ENCODE data around the gene ASAP3.

GRCh38 chr1:23434260-23434775 is 49.7 kb downstream of the ASAP3 start:
- TF ChIP-seq FOS (IDR thresholded peaks at IDR 0.05; ENCODE audit: low read depth, low read length) = no peak
- no peak for TF ChIP-seq CTCF (conservative IDR thresholded peaks at IDR 0.05; ENCODE audit: low read depth, low read length)
- no peak for TF ChIP-seq POLR2A (IDR thresholded peaks at IDR 0.05; ENCODE audit: low read depth, low read length)
- TF ChIP-seq RCOR1 (IDR thresholded peaks at IDR 0.05; ENCODE audit: insufficient replicate concordance, low read length) = no peak
- no peak for TF ChIP-seq MXI1 (IDR thresholded peaks at IDR 0.05; ENCODE audit: borderline replicate concordance, low read depth, low read length)
- no peak for TF ChIP-seq RAD21 (IDR thresholded peaks at IDR 0.05; ENCODE audit: low read length)
- TF ChIP-seq CHD1 (IDR thresholded peaks at IDR 0.05; ENCODE audit: low read depth, low read length) = no peak
- TF ChIP-seq, protein P1, sequence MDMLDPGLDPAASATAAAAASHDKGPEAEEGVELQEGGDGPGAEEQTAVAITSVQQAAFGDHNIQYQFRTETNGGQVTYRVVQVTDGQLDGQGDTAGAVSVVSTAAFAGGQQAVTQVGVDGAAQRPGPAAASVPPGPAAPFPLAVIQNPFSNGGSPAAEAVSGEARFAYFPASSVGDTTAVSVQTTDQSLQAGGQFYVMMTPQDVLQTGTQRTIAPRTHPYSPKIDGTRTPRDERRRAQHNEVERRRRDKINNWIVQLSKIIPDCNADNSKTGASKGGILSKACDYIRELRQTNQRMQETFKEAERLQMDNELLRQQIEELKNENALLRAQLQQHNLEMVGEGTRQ (IDR thresholded peaks at IDR 0.05; ENCODE audit: low read depth, low read length) = no peak
- TF ChIP-seq MAFK (IDR thresholded peaks at IDR 0.05; ENCODE audit: low read depth, low read length) = no peak
- TF ChIP-seq SMC3 (IDR thresholded peaks at IDR 0.05; ENCODE audit: low read depth, low read length) = no peak
- no peak for TF ChIP-seq RFX5 (IDR thresholded peaks at IDR 0.05; ENCODE audit: low read depth, low read length)
